ENCODE measurements around the gene RPS6KB2.
"Not testable (repeated sequence)": the region's sequence is repeated elsewhere in the genome, so short reads cannot be mapped to it uniquely, and the experiment has no call there.

RPS6KB2 gene

GRCh38 chr11:67397986-67398660 is 30.2 kb upstream of the RPS6KB2 start:
- no peak for DNase-seq

GRCh38 chr11:67398661-67399563 is 29.4 kb upstream of the RPS6KB2 start:
- no peak for DNase-seq

- no peak for DNase-seq
Measured at GRCh38 chr11:67400251-67400941, 27.9 kb upstream of the RPS6KB2 start.

GRCh38 chr11:67400942-67401494 is 27.3 kb upstream of the RPS6KB2 start:
- no peak for DNase-seq

GRCh38 chr11:67401495-67402191 is 26.7 kb upstream of the RPS6KB2 start, which contains the start of gene PPP1CA:
TSS of gene PPP1CA (minus strand) at chr11:67401858. CDS start at chr11:67401782, 76 bp downstream.
- DNase-seq = peak; percentile 92

GRCh38 chr11:67402192-67402839 is 26.0 kb upstream of the RPS6KB2 start:
- DNase-seq = not testable (repeated sequence)

- not testable (repeated sequence) for DNase-seq
Measured at GRCh38 chr11:67403085-67403484, 25.2 kb upstream of the RPS6KB2 start.

- DNase-seq = no peak
Measured at GRCh38 chr11:67404515-67405195, 23.6 kb upstream of the RPS6KB2 start.

- no peak for DNase-seq
Measured at GRCh38 chr11:67405196-67405567, 23.1 kb upstream of the RPS6KB2 start.

GRCh38 chr11:67405688-67406339 is 22.5 kb upstream of the RPS6KB2 start:
- DNase-seq = no peak

- no peak for DNase-seq
Measured at GRCh38 chr11:67406420-67406968, 21.8 kb upstream of the RPS6KB2 start.

- DNase-seq = peak; percentile 17
Measured at GRCh38 chr11:67406969-67407687, 21.2 kb upstream of the RPS6KB2 start.

- no peak for DNase-seq
Measured at GRCh38 chr11:67407688-67408163, 20.6 kb upstream of the RPS6KB2 start.

- no peak for DNase-seq
Measured at GRCh38 chr11:67408437-67409200, 19.7 kb upstream of the RPS6KB2 start.

GRCh38 chr11:67409261-67409666 is 19.0 kb upstream of the RPS6KB2 start:
- no peak for DNase-seq

GRCh38 chr11:67409781-67410368 is 18.4 kb upstream of the RPS6KB2 start:
- no peak for DNase-seq

GRCh38 chr11:67410369-67410831 is 17.9 kb upstream of the RPS6KB2 start:
- peak; percentile 82 for DNase-seq
